ENCODE measurements around the gene NBPF12. TPM values are rescaled to one million over a fixed set of nuclear protein-coding genes. Genes with fewer than 3 reads are reported as not detected.
A peak's percentile ranks its signal among the peaks of the same experiment; 100 is the strongest.

The NBPF12 gene
- total and polyA plus RNA-seq, 2 of the 13 experiments (the other 11 are each of a cell fraction or from before 2014, with no cell fraction given): 4.6 to 6.4 TPM

DNA sequence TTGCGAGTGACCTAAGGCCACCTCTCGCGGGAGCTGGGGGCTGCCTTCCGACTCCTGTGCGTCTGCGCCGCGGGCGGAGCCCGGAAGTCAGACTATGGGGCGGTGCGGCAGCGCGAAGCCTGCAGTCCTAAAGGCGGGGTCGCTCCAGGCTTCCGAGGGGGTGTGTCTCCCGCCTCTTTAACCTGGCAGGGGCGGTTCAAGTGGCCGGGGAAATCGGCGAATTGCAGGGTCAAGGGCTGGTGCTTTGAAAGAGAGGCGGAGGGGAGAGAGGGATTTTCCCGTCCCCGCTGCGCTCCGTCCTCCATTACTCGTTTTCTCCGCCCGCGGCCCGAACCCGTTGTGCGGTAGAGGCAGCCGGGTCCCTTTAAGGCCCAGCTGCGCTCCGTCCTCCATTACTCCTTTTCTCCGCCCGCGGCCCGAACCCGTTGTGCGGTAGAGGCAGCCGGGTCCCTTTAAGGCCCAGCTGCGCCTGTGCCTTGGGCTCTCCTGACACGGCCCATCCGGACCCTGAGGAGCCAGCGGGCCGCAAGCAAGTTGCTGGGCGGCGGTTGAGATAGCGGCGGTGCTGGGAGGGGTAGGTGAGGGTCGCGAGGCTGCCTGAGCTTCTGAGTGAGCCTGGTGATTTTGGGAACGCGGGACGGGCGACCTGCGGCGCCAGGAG lies at the start of gene NBPF12 (continued):
- peak; percentile 30; the same call in 1 of the 2 replicates for TF ChIP-seq ZNF687 (CRISPR knock-in tag; IDR thresholded peaks at IDR 0.05)
- peak; percentile 33; the same call in 1 of the 2 replicates for TF ChIP-seq RXRA (CRISPR knock-in tag; IDR thresholded peaks at IDR 0.05)
- TF ChIP-seq ASH2L (IDR thresholded peaks at IDR 0.05; ENCODE audit: insufficient read length, low read depth, low read length): peak; percentile 19
- TF ChIP-seq ELF1 (CRISPR knock-in tag; IDR thresholded peaks at IDR 0.05): peak; percentile 78
- TF ChIP-seq, protein P1, sequence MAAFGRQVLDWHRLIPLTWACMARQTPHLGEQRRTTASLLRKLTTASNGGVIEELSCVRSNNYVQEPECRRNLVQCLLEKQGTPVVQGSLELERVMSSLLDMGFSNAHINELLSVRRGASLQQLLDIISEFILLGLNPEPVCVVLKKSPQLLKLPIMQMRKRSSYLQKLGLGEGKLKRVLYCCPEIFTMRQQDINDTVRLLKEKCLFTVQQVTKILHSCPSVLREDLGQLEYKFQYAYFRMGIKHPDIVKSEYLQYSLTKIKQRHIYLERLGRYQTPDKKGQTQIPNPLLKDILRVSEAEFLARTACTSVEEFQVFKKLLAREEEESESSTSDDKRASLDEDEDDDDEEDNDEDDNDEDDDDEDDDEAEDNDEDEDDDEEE (CRISPR knock-in tag; IDR thresholded peaks at IDR 0.05): 0 out of 2 replicates have a peak, but pooled peaks have one; percentile 26
- TF ChIP-seq PHF8 (CRISPR knock-in tag; IDR thresholded peaks at IDR 0.05): peak; percentile 78
- TF ChIP-seq RBFOX2 (IDR thresholded peaks at IDR 0.05; ENCODE audit: low read depth, low read length): peak; percentile 53
- 0 out of 2 replicates have a peak, but pooled peaks have one; percentile 21 for TF ChIP-seq THAP11 (CRISPR knock-in tag; IDR thresholded peaks at IDR 0.05)
- TF ChIP-seq HNRNPLL (IDR thresholded peaks at IDR 0.05; ENCODE audit: low read depth, low read length, poor library complexity, severe bottlenecking): peak; percentile 68
- TF ChIP-seq POLR2G (IDR thresholded peaks at IDR 0.05; ENCODE audit: low read depth, low read length): peak; percentile 38; the same call in 1 of the 2 replicates
- peak; percentile 65 for TF ChIP-seq SAP130 (CRISPR knock-in tag; IDR thresholded peaks at IDR 0.05; ENCODE audit: low read depth)
- TF ChIP-seq CHD2 (IDR thresholded peaks at IDR 0.05; ENCODE audit: low read depth, low read length): peak; percentile 67; the same call in 1 of the 2 replicates
- TF ChIP-seq, protein P2, sequence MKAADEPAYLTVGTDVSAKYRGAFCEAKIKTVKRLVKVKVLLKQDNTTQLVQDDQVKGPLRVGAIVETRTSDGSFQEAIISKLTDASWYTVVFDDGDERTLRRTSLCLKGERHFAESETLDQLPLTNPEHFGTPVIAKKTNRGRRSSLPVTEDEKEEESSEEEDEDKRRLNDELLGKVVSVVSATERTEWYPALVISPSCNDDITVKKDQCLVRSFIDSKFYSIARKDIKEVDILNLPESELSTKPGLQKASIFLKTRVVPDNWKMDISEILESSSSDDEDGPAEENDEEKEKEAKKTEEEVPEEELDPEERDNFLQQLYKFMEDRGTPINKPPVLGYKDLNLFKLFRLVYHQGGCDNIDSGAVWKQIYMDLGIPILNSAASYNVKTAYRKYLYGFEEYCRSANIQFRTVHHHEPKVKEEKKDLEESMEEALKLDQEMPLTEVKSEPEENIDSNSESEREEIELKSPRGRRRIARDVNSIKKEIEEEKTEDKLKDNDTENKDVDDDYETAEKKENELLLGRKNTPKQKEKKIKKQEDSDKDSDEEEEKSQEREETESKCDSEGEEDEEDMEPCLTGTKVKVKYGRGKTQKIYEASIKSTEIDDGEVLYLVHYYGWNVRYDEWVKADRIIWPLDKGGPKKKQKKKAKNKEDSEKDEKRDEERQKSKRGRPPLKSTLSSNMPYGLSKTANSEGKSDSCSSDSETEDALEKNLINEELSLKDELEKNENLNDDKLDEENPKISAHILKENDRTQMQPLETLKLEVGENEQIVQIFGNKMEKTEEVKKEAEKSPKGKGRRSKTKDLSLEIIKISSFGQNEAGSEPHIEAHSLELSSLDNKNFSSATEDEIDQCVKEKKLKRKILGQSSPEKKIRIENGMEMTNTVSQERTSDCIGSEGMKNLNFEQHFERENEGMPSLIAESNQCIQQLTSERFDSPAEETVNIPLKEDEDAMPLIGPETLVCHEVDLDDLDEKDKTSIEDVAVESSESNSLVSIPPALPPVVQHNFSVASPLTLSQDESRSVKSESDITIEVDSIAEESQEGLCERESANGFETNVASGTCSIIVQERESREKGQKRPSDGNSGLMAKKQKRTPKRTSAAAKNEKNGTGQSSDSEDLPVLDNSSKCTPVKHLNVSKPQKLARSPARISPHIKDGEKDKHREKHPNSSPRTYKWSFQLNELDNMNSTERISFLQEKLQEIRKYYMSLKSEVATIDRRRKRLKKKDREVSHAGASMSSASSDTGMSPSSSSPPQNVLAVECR (CRISPR knock-in tag; IDR thresholded peaks at IDR 0.05; ENCODE audit: borderline replicate concordance): peak; percentile 63
- TF ChIP-seq SPEN (CRISPR knock-in tag; IDR thresholded peaks at IDR 0.05; ENCODE audit: low read depth): peak; percentile 42; the same call in 1 of the 2 replicates
- TF ChIP-seq IKZF5 (CRISPR knock-in tag; IDR thresholded peaks at IDR 0.05): peak; percentile 57; the same call in 1 of the 2 replicates
- 0 out of 2 replicates have a peak, but pooled peaks have one; percentile 42 for TF ChIP-seq ZNF709 (CRISPR knock-in tag; IDR thresholded peaks at IDR 0.05)
- TF ChIP-seq GABPB1 (CRISPR knock-in tag; IDR thresholded peaks at IDR 0.05): peak; percentile 79
- 0 out of 4 replicates have a peak, but pooled peaks have one; percentile 27 to 36 for TF ChIP-seq POLR2A (IDR thresholded peaks at IDR 0.05; ENCODE audit: insufficient read depth in 1 of 2, low read depth in 2 of 2, low read length in 2 of 2)
- peak; percentile 51 for TF ChIP-seq SKI (IDR thresholded peaks at IDR 0.05; ENCODE audit: partially characterized antibody)

All from HepG2 (cell line).